Skeletal muscle satellite cell (primary cell): ENCODE measurements around the gene SPI1. TPM values are rescaled to one million over a fixed set of nuclear protein-coding genes. Genes with fewer than 3 reads are reported as not detected.
"Not testable (repeated sequence)": the region's sequence is repeated elsewhere in the genome, so short reads cannot be mapped to it uniquely, and the experiment has no call there.

ENCODE experiments used
- H3K27me3 ChIP-seq: 2 replicates; pipeline ENCODE4 v1.7.0; 2013; ENCODE audit warnings: low read length; ENCODE audit not compliant: control insufficient read depth, insufficient read depth
- H3K36me3 ChIP-seq: 2 replicates; pipeline ENCODE4 v1.7.0; 2013; ENCODE audit warnings: mild to moderate bottlenecking, control low read depth, low read length; ENCODE audit not compliant: insufficient read depth
- H3K4me1 ChIP-seq: 2 replicates; pipeline ENCODE4 v1.7.0; 2013; ENCODE audit warnings: low read length; ENCODE audit not compliant: control insufficient read depth, insufficient read depth
- H3K4me2 ChIP-seq: 2 replicates; pipeline ENCODE4 v1.7.0; 2013; ENCODE audit warnings: mild to moderate bottlenecking, low read length
- H3K4me3 ChIP-seq: 2 replicates; pipeline ENCODE4 v1.7.0; 2013; ENCODE audit warnings: low read length
- H3K9ac ChIP-seq: 2 replicates; pipeline ENCODE4 v1.7.0; 2013; ENCODE audit warnings: mild to moderate bottlenecking, low read depth, low read length, moderate library complexity
- H3K9me3 ChIP-seq: replicated peaks from 2 replicates; pipeline ENCODE4 v1.7.0; 2013; ENCODE audit warnings: mild to moderate bottlenecking, control low read depth, low read length
- small RNA-seq: library from RNA; depleted of rRNA; stranded (forward); fragments of <200 nt; gene quantifications from one replicate; pipeline ENCODE3, GENCODE V24; 2012

Gene SPI1

GRCh38 chr11:47317064-47317828 lies 61.1 kb downstream of the SPI1 start:
- H3K4me3 ChIP-seq, result no peak overlapping the region
- H3K9me3 ChIP-seq, result no peaks in the 10 kb centered on the region
- H3K4me1 ChIP-seq, result no peaks in the 10 kb centered on the region
- no peak overlapping the region for H3K9ac ChIP-seq
- H3K4me2 ChIP-seq, result no peak overlapping the region
- no peaks in the 10 kb centered on the region for H3K27me3 ChIP-seq
- peaks cover 45% of the 10 kb centered on the region for H3K36me3 ChIP-seq

GRCh38 chr11:47316501-47316900 lies 61.8 kb downstream of the SPI1 start:
- not testable (repeated sequence) for H3K27me3 ChIP-seq, H3K9ac ChIP-seq, H3K4me2 ChIP-seq, H3K4me3 ChIP-seq, H3K9me3 ChIP-seq, H3K4me1 ChIP-seq
- peaks cover 44% of the 10 kb centered on the region for H3K36me3 ChIP-seq

- Histone ChIP-seq H3K9me3 (no peaks in the 10 kb centered on the region), H3K4me1 (no peaks in the 10 kb centered on the region), H3K36me3 (peaks cover 50% of the 10 kb centered on the region), H3K9ac (no peak overlapping the region), H3K4me2 (no peak overlapping the region), H3K4me3 (no peak overlapping the region), H3K27me3 (no peaks in the 10 kb centered on the region)
These were observed 63.4 kb downstream of the SPI1 start for GRCh38 chr11:47314992-47315391.

GRCh38 chr11:47308050-47308823 lies 70.1 kb downstream of the SPI1 start:
- H3K36me3 ChIP-seq, result peaks cover 49% of the 10 kb centered on the region
- no peak overlapping the region for H3K4me3 ChIP-seq
- H3K9me3 ChIP-seq, result no peaks in the 10 kb centered on the region
- H3K9ac ChIP-seq, result no peak overlapping the region
- H3K4me1 ChIP-seq, result no peaks in the 10 kb centered on the region
- no peaks in the 10 kb centered on the region for H3K27me3 ChIP-seq
- H3K4me2 ChIP-seq, result no peak overlapping the region

- H3K9me3 ChIP-seq, result no peaks in the 10 kb centered on the region
- no peak overlapping the region for H3K4me3 ChIP-seq
- H3K36me3 ChIP-seq, result peaks cover 52% of the 10 kb centered on the region
- no peak overlapping the region for H3K4me2 ChIP-seq
- H3K4me1 ChIP-seq, result no peaks in the 10 kb centered on the region
- H3K9ac ChIP-seq, result no peak overlapping the region
- no peaks in the 10 kb centered on the region for H3K27me3 ChIP-seq
These were observed 71.9 kb downstream of the SPI1 start for GRCh38 chr11:47306484-47306844.

GRCh38 chr11:47305734-47306483 lies 72.4 kb downstream of the SPI1 start:
- Histone ChIP-seq H3K9ac (no peak overlapping the region), H3K27me3 (no peaks in the 10 kb centered on the region), H3K4me1 (no peaks in the 10 kb centered on the region), H3K4me3 (no peak overlapping the region), H3K36me3 (peaks cover 49% of the 10 kb centered on the region), H3K9me3 (no peaks in the 10 kb centered on the region), H3K4me2 (no peak overlapping the region)

Small RNA genes within 50 kb of the gene (small RNA-seq; reads per million reads assigned to genes)
- gene MIR4487, result not detected
